GM12878 (cell line): ENCODE measurements around the gene ANAPC7. TPM values are rescaled to one million over a fixed set of nuclear protein-coding genes. Genes with fewer than 3 reads are reported as not detected.

Experiments
- ATAC-seq: fragments of 200-7000 bp; cut with Tn5 transposase; 3 replicates; pipeline ENCODE4 v1.9.1; 2020; ENCODE audit warnings: mild to moderate bottlenecking, moderate library complexity
- BruUV-seq: library from RNA; stranded (reverse); fragments of 400-500 nt; replicated peaks from 2 replicates; lab custom pipeline; 2021; lab: Mats Ljungman, UMichigan
- CTCF ChIA-PET: fragments of 300-600 bp; sonication (Branson Sonifier 250); formaldehyde crosslinking; extraction: SDS; loops from one replicate; lab custom pipeline; 2021; ENCODE audit warnings: inconsistent platforms; lab: Yijun Ruan, JAX
- POLR2A ChIA-PET: fragments of 350-600 bp; formaldehyde crosslinking; extraction: SDS; loops from one replicate; lab custom pipeline; 2021; ENCODE audit warnings: inconsistent platforms; lab: Charles Lee
- RAD21 ChIA-PET: fragments of 300-600 bp; sonication (Branson Sonifier 250); formaldehyde crosslinking; loops from one replicate; lab custom pipeline; 2023; ENCODE audit warnings: antibody characterized with exemption; ENCODE audit not compliant: unreplicated experiment; lab: Charles Lee
- SMC1A ChIA-PET: fragments of 300-600 bp; sonication (Branson Sonifier 250); formaldehyde crosslinking; loops from one replicate; lab custom pipeline; 2023; ENCODE audit not compliant: unreplicated experiment, uncharacterized antibody; lab: Charles Lee
- DNase-seq: peaks from one replicate; pipeline ENCODE4 v3.0.0-alpha.2; 2011; ENCODE audit warnings: low read depth, low spot score
- FAIRE-seq: peaks from 3 replicates; lab custom pipeline; 2011; peaks lifted over from hg19 to GRCh38; lab: Jason Lieb, UNC
- H2AFZ ChIP-seq: 2 replicates; pipeline ENCODE4 v1.6.0; 2011; ENCODE audit warnings: low read depth, low read length, control low read depth; ENCODE audit not compliant: control insufficient read depth
- H3K27ac ChIP-seq: 2 replicates; pipeline ENCODE4 v1.5.1; 2011; ENCODE audit warnings: control low read depth; ENCODE audit not compliant: control insufficient read depth, insufficient read depth
- H3K27me3 ChIP-seq, 2 experiments: replicated peaks in 1 of 2; 2 replicates each; pipeline versions ENCODE4 v1.6.0 to v1.6.1; 2011; ENCODE audit warnings: low read length in 1 of 2; ENCODE audit not compliant: control insufficient read depth in 2 of 2, insufficient read depth in 2 of 2
- H3K36me3 ChIP-seq, 2 experiments: 2 replicates each; pipeline ENCODE4 v1.5.1; 2011; ENCODE audit warnings: low read length in 1 of 2; ENCODE audit not compliant: control insufficient read depth in 2 of 2, insufficient read depth in 2 of 2
- H3K4me1 ChIP-seq: 2 replicates; pipeline ENCODE4 v1.6.1; 2011; ENCODE audit warnings: mild to moderate bottlenecking, low read length, moderate library complexity, mixed read lengths; ENCODE audit not compliant: control insufficient read depth, insufficient read depth
- H3K4me2 ChIP-seq: 2 replicates; pipeline ENCODE4 v1.6.0; 2011; ENCODE audit warnings: control low read depth; ENCODE audit not compliant: control insufficient read depth, insufficient read depth
- H3K4me3 ChIP-seq: fragments of 200-600 bp; sonication (generic); 2 replicates; pipeline ENCODE4 v1.5.1; 2016
- H3K79me2 ChIP-seq: 2 replicates; pipeline ENCODE4 v1.6.0; 2011; ENCODE audit warnings: low read length; ENCODE audit not compliant: control insufficient read depth, insufficient read depth
- H3K9ac ChIP-seq: 2 replicates; pipeline ENCODE4 v1.8.0; 2011; ENCODE audit warnings: low read length, control low read depth, mixed read lengths; ENCODE audit not compliant: control insufficient read depth, insufficient read depth
- H3K9me3 ChIP-seq: replicated peaks from 3 replicates; pipeline ENCODE4 v1.5.1; 2011; ENCODE audit warnings: mild to moderate bottlenecking, low read length; ENCODE audit not compliant: control insufficient read depth, insufficient read depth
- H4K20me1 ChIP-seq: 2 replicates; pipeline ENCODE4 v1.6.0; 2011; ENCODE audit not compliant: control insufficient read depth, insufficient read depth
- BCL11A ChIP-seq: IDR thresholded peaks from 2 replicates; pipeline ENCODE4 v1.6.1; 2011; ENCODE audit warnings: low read depth, low read length
- CREB1 ChIP-seq: IDR thresholded peaks from 2 replicates; pipeline ENCODE4 v1.6.1; 2012; ENCODE audit warnings: low read depth, mild to moderate bottlenecking, inconsistent platforms
- CREM ChIP-seq: IDR thresholded peaks from 2 replicates; pipeline ENCODE4 v1.6.1; 2014; ENCODE audit warnings: antibody characterized with exemption, low read depth
- GATAD2B ChIP-seq: fragments of 450-650 bp; conservative IDR thresholded peaks from 2 replicates; pipeline ENCODE4 v1.6.1; 2017; ENCODE audit warnings: low read depth, mild to moderate bottlenecking, moderate library complexity
- JUNB ChIP-seq: IDR thresholded peaks from 2 replicates; pipeline ENCODE4 v1.6.1; 2016; ENCODE audit warnings: antibody characterized with exemption, mild to moderate bottlenecking
- STAT3 ChIP-seq: IDR thresholded peaks from 2 replicates; pipeline ENCODE4 v1.6.1; 2011; ENCODE audit warnings: low read depth, low read length, improper control_type of control experiment
- TCF12 ChIP-seq: IDR thresholded peaks from 2 replicates; pipeline ENCODE4 v1.6.1; 2011; ENCODE audit warnings: low read depth, mild to moderate bottlenecking, low read length
- ZNF217 ChIP-seq: fragments of 450-650 bp; IDR thresholded peaks from 2 replicates; pipeline ENCODE4 v1.6.1; 2017; ENCODE audit warnings: antibody characterized with exemption, mild to moderate bottlenecking
- WGBS: methylation state at CpG from one replicate; pipeline ENCODE4 v1.1.6; 2016; ENCODE audit warnings: low lambda C conversion rate; ENCODE audit not compliant: insufficient replicate concordance, insufficient coverage; ENCODE audit errors: missing lambda C conversion rate; 5-methylcytosine and 5-hydroxymethylcytosine counted together
- in situ Hi-C: fragments of 300-500 bp; cut with MboI; formaldehyde crosslinking; loops from 9 replicates; pipeline ENCODE4 v1.14.3; 2018; ENCODE audit warnings: mixed read lengths
- intact Hi-C: fragments of 100-400 bp; cut with micrococcal nuclease; formaldehyde crosslinking; loops from one replicate; pipeline ENCODE4 v1.14.2; 2022; ENCODE audit not compliant: unreplicated experiment
- polyA plus RNA-seq, 11 experiments: library from polyadenylated mRNA; depleted of rRNA in 4 of 11; unstranded in 6 of 11; stranded (reverse) in 5 of 11; fragments of >200 nt; fragmentation: Nextera tagmentation in 4 of 11; fragmentation: Illumina TruSeq in 1 of 11; extraction: Ambion mirVana in 4 of 11; extraction: Trizol in 1 of 11; gene quantifications; 1 replicate in 1 of 11; 2 replicates in 10 of 11; pipeline versions ENCODE4 v1.2.1 to v1.2.3, GENCODE V29; 2011 to 2016; ENCODE audit warnings: inconsistent platforms in 2 of 11, missing spikeins in 2 of 11, low read depth in 1 of 11
- total RNA-seq, 4 experiments: library from RNA; depleted of rRNA in 3 of 4; stranded (reverse); fragments of >200 nt in 3 of 4; fragmentation: Illumina TruSeq in 1 of 4; extraction: Trizol in 1 of 4; gene quantifications; 2 replicates each; pipeline versions ENCODE4 v1.2.1 to v1.2.3, GENCODE V29; 2013 to 2021
- TF ChIP-seq, protein P1 (sequence below): IDR thresholded peaks from 2 replicates; pipeline ENCODE4 v1.6.1; 2011; ENCODE audit warnings: low read depth, mild to moderate bottlenecking, low read length, moderate library complexity, borderline replicate concordance; ENCODE audit errors: extremely low read depth
- TF ChIP-seq, protein P2 (sequence below): IDR thresholded peaks from 2 replicates; pipeline ENCODE4 v1.6.1; 2012; ENCODE audit warnings: low read length, inconsistent platforms
- TF ChIP-seq, protein P3 (sequence below): fragments of 150-350 bp; IDR thresholded peaks from 2 replicates; pipeline ENCODE4 v1.6.1; 2014; ENCODE audit warnings: mild to moderate bottlenecking, low read depth, low read length

The ANAPC7 gene
- total and polyA plus RNA-seq, 10 of the 15 experiments (the other 5 are each of a cell fraction or from before 2014, with no cell fraction given), result 24.5 to 77.9 (median 58.6) TPM

DNA sequence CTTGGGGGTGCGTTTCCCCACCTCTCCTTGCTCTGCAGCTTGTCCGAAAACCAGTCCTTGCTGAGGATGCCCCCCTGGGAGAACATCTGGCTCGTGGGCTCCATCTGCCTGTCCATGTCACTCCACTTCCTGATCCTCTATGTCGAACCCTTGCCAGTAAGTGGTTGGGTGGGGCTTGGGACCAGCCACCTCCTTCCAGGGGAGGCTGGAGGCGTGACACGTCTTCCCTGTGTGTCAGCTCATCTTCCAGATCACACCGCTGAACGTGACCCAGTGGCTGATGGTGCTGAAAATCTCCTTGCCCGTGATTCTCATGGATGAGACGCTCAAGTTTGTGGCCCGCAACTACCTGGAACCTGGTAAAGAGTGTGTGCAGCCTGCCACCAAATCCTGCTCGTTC, 57.5 kb downstream of the ANAPC7 start (continued):
- TF ChIP-seq, protein P1, sequence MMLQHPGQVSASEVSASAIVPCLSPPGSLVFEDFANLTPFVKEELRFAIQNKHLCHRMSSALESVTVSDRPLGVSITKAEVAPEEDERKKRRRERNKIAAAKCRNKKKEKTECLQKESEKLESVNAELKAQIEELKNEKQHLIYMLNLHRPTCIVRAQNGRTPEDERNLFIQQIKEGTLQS, result no peak
- TF ChIP-seq TCF12, result no peak
- TF ChIP-seq JUNB, result no peak
- no peak for TF ChIP-seq ZNF217
- TF ChIP-seq BCL11A, result no peak
- TF ChIP-seq CREM, result no peak
- TF ChIP-seq STAT3, result no peak
- no peak for TF ChIP-seq GATAD2B
- TF ChIP-seq, protein P2, sequence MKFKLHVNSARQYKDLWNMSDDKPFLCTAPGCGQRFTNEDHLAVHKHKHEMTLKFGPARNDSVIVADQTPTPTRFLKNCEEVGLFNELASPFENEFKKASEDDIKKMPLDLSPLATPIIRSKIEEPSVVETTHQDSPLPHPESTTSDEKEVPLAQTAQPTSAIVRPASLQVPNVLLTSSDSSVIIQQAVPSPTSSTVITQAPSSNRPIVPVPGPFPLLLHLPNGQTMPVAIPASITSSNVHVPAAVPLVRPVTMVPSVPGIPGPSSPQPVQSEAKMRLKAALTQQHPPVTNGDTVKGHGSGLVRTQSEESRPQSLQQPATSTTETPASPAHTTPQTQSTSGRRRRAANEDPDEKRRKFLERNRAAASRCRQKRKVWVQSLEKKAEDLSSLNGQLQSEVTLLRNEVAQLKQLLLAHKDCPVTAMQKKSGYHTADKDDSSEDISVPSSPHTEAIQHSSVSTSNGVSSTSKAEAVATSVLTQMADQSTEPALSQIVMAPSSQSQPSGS, result no peak

DNA sequence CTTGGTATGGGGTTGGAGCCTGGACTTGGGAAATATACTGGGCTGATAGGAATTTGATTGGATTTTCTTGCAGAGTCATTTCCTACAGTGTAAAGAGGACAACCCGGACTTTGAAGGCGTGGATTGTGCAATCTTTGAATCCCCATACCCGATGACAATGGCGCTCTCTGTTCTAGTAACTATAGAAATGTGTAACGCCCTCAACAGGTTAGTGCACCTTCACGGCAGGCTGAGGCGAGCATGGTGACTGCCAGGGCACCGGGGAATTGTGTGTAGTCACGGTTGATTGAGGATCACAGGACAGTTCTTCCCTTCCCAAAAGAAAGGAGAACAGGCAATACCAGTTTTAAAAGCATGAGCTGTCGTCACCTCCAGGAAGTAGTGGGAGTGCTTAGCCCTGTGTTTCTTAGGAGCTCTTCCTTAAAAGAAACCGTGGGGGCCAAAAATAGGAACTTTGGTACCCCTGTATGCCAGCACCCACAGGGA, 58.3 kb downstream of the ANAPC7 start:
- in situ Hi-C loops (no loop called here), intact Hi-C loops (no loop called here)
- TF ChIP-seq, protein P3, sequence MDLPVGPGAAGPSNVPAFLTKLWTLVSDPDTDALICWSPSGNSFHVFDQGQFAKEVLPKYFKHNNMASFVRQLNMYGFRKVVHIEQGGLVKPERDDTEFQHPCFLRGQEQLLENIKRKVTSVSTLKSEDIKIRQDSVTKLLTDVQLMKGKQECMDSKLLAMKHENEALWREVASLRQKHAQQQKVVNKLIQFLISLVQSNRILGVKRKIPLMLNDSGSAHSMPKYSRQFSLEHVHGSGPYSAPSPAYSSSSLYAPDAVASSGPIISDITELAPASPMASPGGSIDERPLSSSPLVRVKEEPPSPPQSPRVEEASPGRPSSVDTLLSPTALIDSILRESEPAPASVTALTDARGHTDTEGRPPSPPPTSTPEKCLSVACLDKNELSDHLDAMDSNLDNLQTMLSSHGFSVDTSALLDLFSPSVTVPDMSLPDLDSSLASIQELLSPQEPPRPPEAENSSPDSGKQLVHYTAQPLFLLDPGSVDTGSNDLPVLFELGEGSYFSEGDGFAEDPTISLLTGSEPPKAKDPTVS, result no peak
- TF ChIP-seq CREB1, result no peak
- no peaks in the 10 kb centered on the region for H4K20me1 ChIP-seq
- ChIA-PET RAD21 (no interaction called here), CTCF (no interaction called here), SMC1A (no interaction called here), POLR2A (no interaction called here)
- no peak for FAIRE-seq
- no peak overlapping the region for H2AFZ ChIP-seq
- no peaks in the 10 kb centered on the region for H3K79me2 ChIP-seq
- no TSS peak for BruUV-seq
- no peak for DNase-seq
- H3K27me3 ChIP-seq, result no peaks in the 10 kb centered on the region
- H3K36me3 ChIP-seq, result peaks cover 45 to 58% of the 10 kb centered on the region in 2 experiments
- H3K9me3 ChIP-seq, result no peaks in the 10 kb centered on the region
- WGBS, result 98% methylated on average over 11 of the region's 11 CpGs
- H3K27ac ChIP-seq, result no peak overlapping the region
- ATAC-seq, result no peak
- H3K4me3 ChIP-seq, result no peak overlapping the region
- no peak overlapping the region for H3K4me2 ChIP-seq
- no peak overlapping the region for H3K9ac ChIP-seq
- H3K4me1 ChIP-seq, result no peaks in the 10 kb centered on the region
